Upper lobe of left lung (tissue), 4 donors: ENCODE results near the gene RRP36.

Source experiments
- EP300 ChIP-seq, 4 donors: sonication (generic); formaldehyde crosslinking; IDR thresholded peaks; one replicate each; pipeline ENCODE4 v1.5.1; 2017; ENCODE audit warnings: antibody characterized with exemption in 4 of 4, control low read depth in 2 of 4
- POLR2A ChIP-seq, 4 donors: fragments of 450-650 bp; IDR thresholded peaks; one replicate each; pipeline ENCODE4 v1.5.1; 2016 to 2017; ENCODE audit warnings: antibody characterized with exemption in 4 of 4, mild to moderate bottlenecking in 2 of 4
- TF ChIP-seq, protein P1 (sequence below), 6 experiments: fragments of 450-650 bp in 4 of 6; fragments of 200-600 bp in 2 of 6; sonication (generic) in 2 of 6; IDR thresholded peaks; one replicate each; pipeline ENCODE4 v1.5.1; 2016 to 2019; ENCODE audit warnings: antibody characterized with exemption in 6 of 6

DNA sequence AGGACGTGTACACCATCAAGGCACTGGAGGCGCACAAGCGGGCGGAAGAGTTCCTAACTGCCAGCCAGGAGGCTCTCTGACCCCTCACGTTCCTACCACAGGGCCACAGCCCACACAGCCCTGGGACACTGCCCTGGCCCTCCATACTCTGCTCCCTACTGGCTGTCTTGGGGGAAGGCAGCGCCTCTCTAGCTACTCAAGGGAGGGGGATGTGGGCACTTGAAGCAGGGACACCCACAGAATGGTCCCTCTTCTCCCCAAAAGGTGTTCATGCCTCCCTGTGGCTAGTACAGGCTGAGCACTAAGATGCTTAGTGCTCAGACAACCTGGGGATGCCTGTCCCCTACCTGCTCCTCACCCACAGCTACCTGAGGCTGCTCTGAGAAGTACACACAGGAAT is 10.2 kb upstream of the RRP36 start:
- TF ChIP-seq, protein P1, sequence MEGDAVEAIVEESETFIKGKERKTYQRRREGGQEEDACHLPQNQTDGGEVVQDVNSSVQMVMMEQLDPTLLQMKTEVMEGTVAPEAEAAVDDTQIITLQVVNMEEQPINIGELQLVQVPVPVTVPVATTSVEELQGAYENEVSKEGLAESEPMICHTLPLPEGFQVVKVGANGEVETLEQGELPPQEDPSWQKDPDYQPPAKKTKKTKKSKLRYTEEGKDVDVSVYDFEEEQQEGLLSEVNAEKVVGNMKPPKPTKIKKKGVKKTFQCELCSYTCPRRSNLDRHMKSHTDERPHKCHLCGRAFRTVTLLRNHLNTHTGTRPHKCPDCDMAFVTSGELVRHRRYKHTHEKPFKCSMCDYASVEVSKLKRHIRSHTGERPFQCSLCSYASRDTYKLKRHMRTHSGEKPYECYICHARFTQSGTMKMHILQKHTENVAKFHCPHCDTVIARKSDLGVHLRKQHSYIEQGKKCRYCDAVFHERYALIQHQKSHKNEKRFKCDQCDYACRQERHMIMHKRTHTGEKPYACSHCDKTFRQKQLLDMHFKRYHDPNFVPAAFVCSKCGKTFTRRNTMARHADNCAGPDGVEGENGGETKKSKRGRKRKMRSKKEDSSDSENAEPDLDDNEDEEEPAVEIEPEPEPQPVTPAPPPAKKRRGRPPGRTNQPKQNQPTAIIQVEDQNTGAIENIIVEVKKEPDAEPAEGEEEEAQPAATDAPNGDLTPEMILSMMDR (IDR thresholded peaks at IDR 0.05): no peak
- TF ChIP-seq POLR2A (IDR thresholded peaks at IDR 0.05): no peak
- TF ChIP-seq EP300 (IDR thresholded peaks at IDR 0.05): no peak
